Tibial nerve (tissue), 4 donors: ENCODE data around the gene PSME4.

Experiments
- CTCF ChIP-seq, 5 experiments: fragments of 200-600 bp in 3 of 5; fragments of 450-650 bp in 2 of 5; sonication (generic) in 3 of 5; IDR thresholded peaks; one replicate each; pipeline ENCODE4 v1.5.1; 2016 to 2019; ENCODE audit warnings: antibody characterized with exemption in 5 of 5, mild to moderate bottlenecking in 3 of 5, moderate library complexity in 2 of 5
- EP300 ChIP-seq, 2 donors: sonication (generic); formaldehyde crosslinking; IDR thresholded peaks; one replicate each; pipeline ENCODE4 v1.6.1; 2017; ENCODE audit warnings: antibody characterized with exemption in 2 of 2, mild to moderate bottlenecking in 1 of 2
- POLR2A ChIP-seq, 2 donors: fragments of 450-650 bp; IDR thresholded peaks; one replicate each; pipeline ENCODE4 v1.6.1; 2017; ENCODE audit warnings: antibody characterized with exemption in 2 of 2, mild to moderate bottlenecking in 2 of 2, moderate library complexity in 2 of 2

- no peak for TF ChIP-seq CTCF (IDR thresholded peaks at IDR 0.05)
- no peak for TF ChIP-seq POLR2A (IDR thresholded peaks at IDR 0.05)
- TF ChIP-seq EP300 (IDR thresholded peaks at IDR 0.05), result no peak
Measured at GRCh38 chr2:53819634-53820033, 151.2 kb downstream of the PSME4 start.
